ENCODE data around the gene ACOXL.

The ACOXL gene

DNA sequence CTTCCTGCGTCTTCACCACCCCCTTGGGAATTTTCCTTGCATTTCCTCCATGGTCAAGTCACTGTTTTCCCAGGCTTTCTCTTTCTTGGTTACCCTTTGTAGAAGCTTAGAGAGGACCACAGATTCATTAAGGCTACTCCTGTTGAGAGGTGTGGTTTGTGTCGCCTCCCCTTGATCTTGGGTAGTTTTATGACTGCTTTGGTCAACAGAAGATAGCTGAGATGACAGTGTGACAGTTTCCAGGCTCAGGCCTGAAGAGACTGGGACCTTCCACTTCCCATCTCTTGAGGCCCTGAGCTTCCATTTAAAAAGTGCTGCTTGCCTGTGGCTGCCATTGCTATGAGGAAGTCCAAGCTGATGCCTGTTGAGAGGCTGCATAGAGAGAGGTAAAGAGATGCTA lies 5.4 kb downstream of the ACOXL start:
- no peak for DNase-seq
- H3K4me3 Mint-ChIP-seq: no peak overlapping the region
- H3K27me3 Mint-ChIP-seq: peaks cover 98% of the 10 kb centered on the region
- H3K27ac Mint-ChIP-seq: no peak overlapping the region
- H3K36me3 Mint-ChIP-seq (ENCODE audit: low read depth): no peaks in the 10 kb centered on the region
- peaks cover 8% of the 10 kb centered on the region for H3K9me3 Mint-ChIP-seq
- peaks cover 22% of the 10 kb centered on the region for H3K4me1 Mint-ChIP-seq (ENCODE audit: low read depth)

DNA sequence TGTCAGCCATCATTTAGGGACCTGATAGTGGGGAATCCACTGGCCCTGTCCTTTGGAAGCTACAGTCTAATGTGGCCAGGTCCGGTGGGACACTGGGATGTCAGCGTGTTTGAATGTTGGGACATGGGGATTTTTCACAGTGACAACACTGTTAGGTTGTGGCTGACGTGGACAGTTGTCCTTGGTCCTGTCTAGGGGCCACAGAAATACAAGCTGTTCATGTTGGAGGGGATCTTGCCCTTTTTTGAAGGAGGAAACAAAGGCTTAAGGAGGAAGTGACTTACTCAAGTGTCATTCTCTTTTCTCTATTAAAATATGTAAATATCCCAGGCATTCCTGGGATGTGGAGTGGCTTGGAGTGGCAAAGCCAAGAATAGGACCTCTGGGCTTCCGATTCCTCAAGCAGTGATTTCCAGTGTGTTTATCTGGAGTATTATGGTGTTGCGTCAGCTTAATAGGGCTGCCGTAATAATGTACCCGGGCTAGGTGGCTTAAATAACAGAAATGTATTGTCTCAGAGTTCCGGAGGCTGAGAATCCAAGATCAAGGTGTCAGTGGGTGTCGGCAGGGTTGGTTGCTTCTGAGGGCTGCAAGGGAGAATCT lies 8.5 kb downstream of the ACOXL start:
- H3K4me1 Mint-ChIP-seq (ENCODE audit: low read depth): peaks cover 12% of the 10 kb centered on the region
- no peak for DNase-seq
- no peaks in the 10 kb centered on the region for H3K36me3 Mint-ChIP-seq (ENCODE audit: low read depth)
- no peak overlapping the region for H3K27ac Mint-ChIP-seq
- H3K9me3 Mint-ChIP-seq: peaks cover 8% of the 10 kb centered on the region
- no peak overlapping the region for H3K4me3 Mint-ChIP-seq
- peaks cover 100% of the 10 kb centered on the region for H3K27me3 Mint-ChIP-seq

DNA sequence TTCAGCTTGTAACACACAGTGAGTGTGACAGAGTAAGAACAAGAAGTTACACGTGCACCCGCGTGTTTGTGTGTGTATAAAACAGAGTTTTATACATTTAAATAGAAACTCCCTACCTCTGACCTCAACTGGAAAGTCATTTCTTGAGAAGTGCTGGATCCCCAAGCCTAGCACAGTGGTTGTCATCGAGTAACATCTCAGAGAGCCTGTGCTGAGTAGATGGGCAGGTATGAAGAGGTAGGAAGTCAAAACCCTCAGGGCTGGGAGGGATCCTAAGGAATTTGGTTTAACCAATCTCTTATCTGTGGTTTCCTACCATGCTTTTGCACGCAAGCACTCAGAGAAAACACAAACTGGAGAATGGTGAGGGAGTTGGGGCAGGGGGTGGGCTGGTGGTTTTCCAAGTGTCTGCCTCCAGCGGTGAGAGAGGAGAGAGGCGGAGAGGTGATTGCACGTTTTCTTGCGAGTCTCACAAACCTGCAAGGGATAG lies 9.2 kb downstream of the ACOXL start:
- Mint-ChIP-seq H3K27me3 (peaks cover 100% of the 10 kb centered on the region), H3K4me1 (ENCODE audit: low read depth) (peaks cover 12% of the 10 kb centered on the region)
- no peak for DNase-seq

DNA sequence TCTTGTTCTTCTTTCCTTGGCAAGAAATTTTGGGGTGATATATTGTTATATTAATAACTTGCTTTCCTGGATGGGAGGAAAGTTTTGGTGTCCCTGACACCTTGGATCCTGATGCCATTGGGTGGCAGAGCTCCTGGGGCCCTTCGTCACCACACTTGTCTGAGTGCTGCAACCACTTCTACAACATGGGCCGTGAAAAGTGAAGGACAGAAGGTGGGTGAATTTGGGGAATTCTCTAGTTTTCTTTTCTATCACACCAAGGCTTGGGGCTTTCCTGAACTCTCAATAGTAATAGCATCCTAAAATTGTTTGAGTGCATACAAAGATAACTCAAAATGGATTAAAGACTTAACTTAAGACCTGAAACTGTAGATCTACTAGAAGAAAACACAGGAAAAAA lies 10.0 kb downstream of the ACOXL start:
- Mint-ChIP-seq H3K4me1 (ENCODE audit: low read depth) (peaks cover 13% of the 10 kb centered on the region), H3K36me3 (ENCODE audit: low read depth) (no peaks in the 10 kb centered on the region), H3K27me3 (peaks cover 100% of the 10 kb centered on the region), H3K9me3 (peaks cover 8% of the 10 kb centered on the region), H3K27ac (no peak overlapping the region), H3K4me3 (no peak overlapping the region)
- no peak for DNase-seq

More for the DNA sequence above, 9.2 kb downstream of the ACOXL start:
- Mint-ChIP-seq H3K9me3 (peaks cover 8% of the 10 kb centered on the region), H3K36me3 (ENCODE audit: low read depth) (no peaks in the 10 kb centered on the region), H3K27ac (no peak overlapping the region), H3K4me3 (no peak overlapping the region)

DNA sequence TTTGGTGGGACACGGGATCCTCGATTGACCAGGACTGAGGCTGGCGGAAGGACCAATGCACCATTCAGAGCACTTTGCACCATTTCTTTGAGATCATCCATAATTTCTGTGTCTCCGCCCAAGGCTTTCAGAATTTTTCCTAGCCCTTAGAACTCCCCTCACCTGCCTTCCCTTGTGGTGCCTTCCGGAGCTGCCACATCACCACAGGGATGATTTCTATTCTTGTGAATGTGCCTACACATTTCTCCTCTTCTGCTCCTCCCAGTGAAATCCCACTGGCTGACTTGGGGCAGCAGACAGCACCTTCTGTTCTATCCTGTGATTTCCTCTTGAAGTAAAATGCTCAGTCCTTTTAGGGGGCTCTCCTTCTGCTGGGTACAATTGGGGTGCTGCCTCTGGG lies 11.2 kb downstream of the ACOXL start:
- Mint-ChIP-seq H3K36me3 (ENCODE audit: low read depth) (no peaks in the 10 kb centered on the region), H3K9me3 (peaks cover 6% of the 10 kb centered on the region), H3K27me3 (peaks cover 97% of the 10 kb centered on the region), H3K27ac (no peak overlapping the region), H3K4me3 (no peak overlapping the region), H3K4me1 (ENCODE audit: low read depth) (peaks cover 25% of the 10 kb centered on the region)
- DNase-seq: no peak

DNA sequence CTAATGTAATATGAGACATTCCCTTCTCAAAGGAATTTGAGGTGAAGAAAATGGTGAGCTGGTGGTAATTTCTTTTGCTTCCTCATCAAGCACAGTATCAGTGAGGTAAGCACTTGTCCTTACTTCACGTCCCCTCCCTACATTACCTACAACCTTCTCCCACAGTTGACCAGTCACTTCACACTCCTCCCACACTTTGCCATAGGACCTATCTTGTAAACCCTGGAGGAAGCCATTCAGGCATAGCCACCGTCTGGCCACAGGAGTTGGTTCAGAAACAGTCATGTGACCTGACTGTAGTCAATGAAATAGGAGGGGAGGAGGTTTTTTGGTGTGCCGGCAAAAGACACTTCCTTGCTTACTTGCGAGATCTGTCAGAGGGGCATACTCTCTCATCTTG lies 12.1 kb downstream of the ACOXL start:
- Mint-ChIP-seq H3K4me3 (no peak overlapping the region), H3K27ac (no peak overlapping the region), H3K9me3 (no peaks in the 10 kb centered on the region), H3K36me3 (ENCODE audit: low read depth) (no peaks in the 10 kb centered on the region), H3K4me1 (ENCODE audit: low read depth) (peaks cover 32% of the 10 kb centered on the region), H3K27me3 (peaks cover 95% of the 10 kb centered on the region)
- no peak for DNase-seq

DNA sequence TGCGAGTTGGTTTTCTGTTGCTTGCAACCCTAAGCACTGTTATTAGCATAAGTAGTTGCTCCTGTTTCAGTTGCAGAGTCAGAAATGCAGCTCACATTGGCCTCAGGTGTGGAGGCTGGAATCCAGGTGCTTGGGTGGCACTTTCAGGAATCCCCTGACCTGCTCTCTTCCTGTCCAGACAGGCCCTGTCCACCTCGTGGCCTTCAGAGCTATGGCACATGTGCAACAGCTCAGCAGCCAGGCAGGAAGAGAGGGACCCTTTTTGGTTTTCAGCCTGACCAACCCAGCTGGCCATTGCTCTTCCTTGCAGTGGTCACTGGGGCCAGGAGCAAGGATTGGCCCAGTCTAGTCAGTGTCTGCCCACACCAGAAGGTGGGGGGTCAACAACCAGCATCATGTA lies 12.7 kb downstream of the ACOXL start:
- peaks cover 95% of the 10 kb centered on the region for H3K27me3 Mint-ChIP-seq
- H3K9me3 Mint-ChIP-seq: no peaks in the 10 kb centered on the region
- no peak overlapping the region for H3K27ac Mint-ChIP-seq
- H3K36me3 Mint-ChIP-seq (ENCODE audit: low read depth): no peaks in the 10 kb centered on the region
- no peak overlapping the region for H3K4me3 Mint-ChIP-seq
- no peak for DNase-seq
- peaks cover 36% of the 10 kb centered on the region for H3K4me1 Mint-ChIP-seq (ENCODE audit: low read depth)

DNA sequence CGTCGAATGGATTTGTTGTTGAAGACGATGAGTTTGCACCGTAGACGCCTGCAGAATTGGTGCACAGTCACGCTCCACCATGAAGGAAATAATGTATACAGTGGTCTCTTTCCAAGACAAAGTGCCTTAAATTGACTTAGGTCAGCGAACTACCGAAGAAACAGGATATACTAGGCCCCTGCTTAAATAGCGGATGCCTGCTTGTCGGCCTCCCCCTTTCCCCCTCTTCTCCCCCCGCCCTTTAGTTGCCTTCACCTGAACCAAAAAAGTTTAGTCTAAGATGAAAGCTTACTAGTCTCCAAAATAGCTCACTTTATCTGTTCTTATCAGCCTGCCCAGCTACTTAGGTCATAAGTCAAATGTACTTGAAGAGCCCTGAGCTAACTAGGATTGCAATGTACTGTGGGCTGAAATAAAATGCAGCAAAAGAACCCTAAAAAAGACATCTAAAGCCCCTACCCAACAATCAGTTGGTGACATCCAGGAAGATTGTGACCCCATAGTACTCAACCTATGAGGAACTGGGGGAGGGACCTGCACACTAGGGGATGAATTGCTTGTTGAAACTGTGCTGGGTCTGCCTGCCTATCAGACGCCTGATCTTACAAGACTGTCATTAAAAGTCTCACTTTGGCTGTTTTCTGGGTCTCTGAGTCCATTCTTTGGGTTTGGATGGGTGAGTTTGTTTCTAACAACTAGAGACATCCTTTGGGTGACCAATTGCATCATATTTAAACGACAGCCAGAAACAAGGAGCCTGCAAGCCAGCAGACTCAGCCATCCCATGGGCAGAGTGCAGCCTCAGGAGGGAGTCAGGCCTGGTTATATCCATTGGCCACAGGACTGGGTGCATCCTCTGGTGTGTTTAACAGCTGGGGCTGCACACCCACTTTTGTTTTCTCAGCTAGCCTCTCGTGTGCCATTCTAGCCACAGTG lies 14.5 kb downstream of the ACOXL start:
- Mint-ChIP-seq H3K27me3 (peaks cover 85% of the 10 kb centered on the region), H3K4me1 (ENCODE audit: low read depth) (peaks cover 28% of the 10 kb centered on the region), H3K36me3 (ENCODE audit: low read depth) (no peaks in the 10 kb centered on the region), H3K27ac (no peak overlapping the region), H3K9me3 (no peaks in the 10 kb centered on the region), H3K4me3 (no peak overlapping the region)
- no peak for DNase-seq

DNA sequence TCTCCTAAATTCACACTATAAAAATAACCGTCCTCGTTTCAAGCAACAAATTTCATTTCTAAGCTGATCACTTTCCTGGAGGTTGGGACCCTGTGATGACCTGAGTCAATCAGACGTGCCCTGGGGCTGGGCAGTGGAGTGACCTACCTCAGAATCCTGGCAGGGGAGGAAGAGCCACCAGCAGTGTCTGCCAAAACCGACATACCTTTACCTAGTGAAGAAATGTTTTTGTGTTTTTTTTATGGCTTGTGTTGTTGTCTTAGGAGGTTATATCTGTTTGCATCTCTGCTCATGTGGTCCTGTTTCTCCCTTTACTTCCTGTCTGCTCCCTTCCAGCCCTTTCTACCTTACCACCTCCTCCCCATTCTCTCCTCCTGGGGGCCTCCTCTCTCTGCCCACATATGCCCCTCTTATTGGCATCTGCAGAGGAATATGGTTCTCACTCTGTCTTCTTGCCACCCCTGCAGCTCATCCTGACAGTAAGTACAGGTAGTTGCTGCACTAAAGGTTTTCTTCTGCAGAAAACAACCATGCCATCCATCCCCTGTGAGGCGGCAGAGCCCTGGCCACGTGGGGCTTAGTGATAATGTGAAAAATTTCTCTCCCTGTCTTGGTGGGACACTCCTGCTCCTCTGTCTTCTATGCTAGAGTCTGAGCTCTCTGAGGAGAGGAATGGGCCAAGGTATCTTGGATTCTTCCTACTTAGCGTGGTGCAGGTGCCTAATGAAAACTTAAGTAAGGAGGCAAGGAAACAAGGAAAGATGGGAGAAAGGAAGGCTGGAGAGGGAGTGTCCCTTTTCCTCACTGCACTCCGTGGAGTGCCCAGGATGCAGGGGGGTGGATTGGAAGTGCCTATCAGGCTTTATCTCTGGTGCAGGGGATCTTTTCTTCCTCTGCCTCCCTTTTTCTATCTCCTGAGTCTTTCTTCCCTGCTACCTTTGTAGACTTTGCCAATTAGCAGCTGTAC lies 15.4 kb downstream of the ACOXL start:
- Mint-ChIP-seq H3K36me3 (ENCODE audit: low read depth) (no peaks in the 10 kb centered on the region), H3K4me3 (no peak overlapping the region), H3K27ac (no peak overlapping the region), H3K9me3 (no peaks in the 10 kb centered on the region), H3K4me1 (ENCODE audit: low read depth) (peaks cover 23% of the 10 kb centered on the region), H3K27me3 (peaks cover 80% of the 10 kb centered on the region)
- DNase-seq: no peak

DNA sequence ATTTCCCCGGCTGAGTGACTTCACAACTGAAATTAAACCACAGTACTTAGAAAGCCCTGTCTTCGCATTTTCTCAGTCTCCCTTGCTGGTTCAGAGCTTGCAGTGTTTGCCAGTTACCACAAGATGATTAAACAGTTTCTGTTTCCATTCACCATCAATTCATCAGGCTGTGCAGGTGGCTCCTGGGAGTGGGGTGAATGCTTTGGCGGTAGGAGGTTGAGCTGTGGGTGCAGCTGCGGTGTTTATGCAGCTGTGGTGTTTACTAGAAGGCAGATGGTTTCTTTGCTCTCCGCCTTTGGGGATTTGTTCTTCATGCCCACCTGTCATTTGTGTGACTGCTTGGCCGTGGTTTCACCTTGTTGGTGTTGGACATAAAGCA lies 16.1 kb downstream of the ACOXL start:
- Mint-ChIP-seq H3K36me3 (ENCODE audit: low read depth) (no peaks in the 10 kb centered on the region), H3K4me3 (no peak overlapping the region), H3K27ac (peak overlapping the region; percentile 53), H3K9me3 (no peaks in the 10 kb centered on the region), H3K27me3 (peaks cover 79% of the 10 kb centered on the region), H3K4me1 (ENCODE audit: low read depth) (peaks cover 23% of the 10 kb centered on the region)
- peak; percentile 71 for DNase-seq

DNA sequence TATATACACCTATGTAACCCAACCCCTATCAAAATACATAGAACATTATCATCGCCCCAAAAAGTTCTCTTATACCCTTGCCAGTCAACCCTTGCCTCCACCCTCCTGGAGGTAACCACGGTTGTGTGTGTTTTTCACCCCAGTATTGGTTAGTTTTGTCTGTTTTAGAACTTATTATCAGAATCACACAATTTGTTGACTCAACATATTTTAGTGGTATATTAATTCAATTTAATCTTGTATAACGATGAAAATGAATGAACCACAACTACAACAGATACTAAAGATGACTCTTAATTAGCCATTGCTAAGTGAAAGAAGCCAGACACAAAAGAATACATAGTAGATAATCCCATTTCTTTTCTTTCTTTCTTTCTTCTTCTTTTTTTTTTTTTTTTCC lies 19.3 kb downstream of the ACOXL start:
- H3K4me3 Mint-ChIP-seq: no peak overlapping the region
- H3K27ac Mint-ChIP-seq: no peak overlapping the region
- peaks cover 23% of the 10 kb centered on the region for H3K4me1 Mint-ChIP-seq (ENCODE audit: low read depth)
- no peaks in the 10 kb centered on the region for H3K36me3 Mint-ChIP-seq (ENCODE audit: low read depth)
- DNase-seq: no peak
- peaks cover 56% of the 10 kb centered on the region for H3K27me3 Mint-ChIP-seq
- H3K9me3 Mint-ChIP-seq: no peaks in the 10 kb centered on the region

DNA sequence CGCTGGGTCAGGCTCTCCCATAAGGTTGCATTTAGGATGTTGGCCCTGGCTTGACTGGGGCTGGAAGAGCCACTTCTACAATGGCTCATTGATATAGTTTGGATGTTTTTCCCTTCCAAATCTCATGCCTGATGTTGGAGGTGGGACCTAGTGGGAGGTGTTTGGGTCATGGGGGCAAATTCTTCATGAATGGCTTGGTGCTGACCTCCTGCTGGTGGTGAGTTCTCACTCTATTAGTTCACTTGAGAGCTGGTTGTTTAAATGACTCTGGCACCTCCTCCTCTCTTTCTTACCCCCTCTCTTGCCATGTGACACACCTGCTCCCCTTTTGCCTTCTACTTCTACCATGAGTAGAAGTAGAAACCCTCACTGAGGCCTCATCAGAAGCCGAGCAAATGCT lies 20.5 kb downstream of the ACOXL start:
- Mint-ChIP-seq H3K4me1 (ENCODE audit: low read depth) (peaks cover 18% of the 10 kb centered on the region), H3K9me3 (no peaks in the 10 kb centered on the region), H3K27ac (no peak overlapping the region), H3K27me3 (peaks cover 48% of the 10 kb centered on the region), H3K4me3 (no peak overlapping the region), H3K36me3 (ENCODE audit: low read depth) (no peaks in the 10 kb centered on the region)
- DNase-seq: no peak

DNA sequence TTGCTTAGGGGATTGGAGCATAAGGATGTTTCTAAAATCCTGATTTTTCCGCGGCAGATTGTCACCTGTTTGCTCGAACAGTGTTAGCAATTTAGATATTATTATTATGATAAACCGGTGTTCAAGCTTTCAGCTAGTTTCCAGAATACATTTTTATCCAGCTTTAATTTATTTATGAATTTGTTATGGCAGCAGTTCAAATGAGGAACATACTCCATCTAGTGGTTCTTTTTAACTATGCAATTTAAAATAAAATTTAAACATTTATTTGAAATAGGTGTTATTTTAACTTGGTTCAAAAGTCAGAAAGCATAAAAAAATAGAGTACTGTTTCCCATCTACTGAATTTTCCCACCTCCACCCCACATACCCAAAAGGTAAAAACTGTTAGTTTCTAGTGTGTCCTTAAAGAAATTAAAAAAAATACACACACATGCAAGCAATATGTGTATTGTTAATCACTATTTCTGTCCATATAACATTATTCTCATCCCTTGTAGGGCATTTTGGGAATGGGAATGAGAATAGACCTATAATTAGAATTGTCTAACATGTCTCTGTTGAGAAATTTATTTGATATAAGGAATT lies 23.2 kb downstream of the ACOXL start:
- no peak for DNase-seq
- Mint-ChIP-seq H3K27ac (no peak overlapping the region), H3K36me3 (ENCODE audit: low read depth) (no peaks in the 10 kb centered on the region), H3K4me3 (no peak overlapping the region), H3K27me3 (peaks cover 44% of the 10 kb centered on the region), H3K4me1 (ENCODE audit: low read depth) (no peaks in the 10 kb centered on the region), H3K9me3 (peaks cover 9% of the 10 kb centered on the region)

DNA sequence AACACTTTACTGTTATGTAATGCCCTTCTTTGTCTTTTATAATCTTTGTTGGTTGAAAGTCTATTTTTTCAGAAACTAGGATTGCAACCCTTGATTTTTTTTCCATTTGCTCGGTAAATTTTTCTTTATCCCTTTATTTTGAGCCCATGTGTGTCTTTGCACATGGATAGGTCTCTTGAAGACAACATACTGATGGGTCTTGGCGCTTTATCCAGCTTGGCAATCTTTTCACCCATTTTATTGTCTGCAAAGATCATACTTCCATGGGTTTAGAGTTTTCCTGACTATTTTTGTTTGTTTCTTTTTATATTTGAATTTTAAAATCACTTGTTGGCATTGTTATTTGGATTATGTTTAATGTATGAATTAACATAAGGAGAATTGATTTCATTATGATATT lies 27.0 kb downstream of the ACOXL start:
- Mint-ChIP-seq H3K9me3 (peaks cover 10% of the 10 kb centered on the region), H3K36me3 (ENCODE audit: low read depth) (no peaks in the 10 kb centered on the region), H3K4me1 (ENCODE audit: low read depth) (no peaks in the 10 kb centered on the region), H3K27ac (no peak overlapping the region), H3K27me3 (peaks cover 45% of the 10 kb centered on the region), H3K4me3 (no peak overlapping the region)
- DNase-seq: no peak

All from activated T-cell treated with anti-CD3 and anti-CD28 coated beads, Interleukin-2, amount 50 U/mL, for 24 hours (primary cell).